Activated T-cell treated with anti-CD3 and anti-CD28 coated beads, Interleukin-2, amount 50 U/mL, for 48 hours (primary cell): ENCODE results near the gene TMEM42.

Source experiments
- DNase-seq, 2 experiments: peaks; one replicate each; pipeline ENCODE4 v3.0.0-alpha.2; 2020

The TMEM42 gene

DNA sequence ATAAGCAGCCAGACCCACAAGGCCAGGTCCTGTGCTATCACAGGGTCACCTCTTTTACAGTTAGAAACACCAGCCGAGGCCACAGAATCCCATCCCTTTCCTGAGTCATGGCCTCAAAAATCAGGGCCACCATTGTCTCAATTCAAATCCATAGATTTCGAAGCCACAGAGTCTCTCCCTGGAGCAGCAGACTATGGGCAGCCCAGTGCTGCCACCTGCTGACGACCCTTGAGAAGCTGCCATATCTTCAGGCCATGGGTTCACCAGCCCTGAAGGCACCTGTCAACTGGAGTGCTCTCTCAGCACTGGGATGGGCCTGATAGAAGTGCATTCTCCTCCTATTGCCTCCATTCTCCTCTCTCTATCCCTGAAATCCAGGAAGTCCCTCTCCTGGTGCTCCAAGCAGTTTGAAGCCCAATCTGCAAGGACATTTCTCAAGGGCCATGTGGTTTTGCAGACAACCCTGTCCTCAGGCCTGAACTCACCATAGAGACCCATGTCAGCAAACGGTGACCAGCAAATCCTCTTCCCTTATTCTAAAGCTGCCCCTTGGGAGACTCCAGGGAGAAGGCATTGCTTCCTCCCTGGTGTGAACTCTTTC, 52.3 kb downstream of the TMEM42 start:
- peak; percentile 72 to 75 for DNase-seq

DNA sequence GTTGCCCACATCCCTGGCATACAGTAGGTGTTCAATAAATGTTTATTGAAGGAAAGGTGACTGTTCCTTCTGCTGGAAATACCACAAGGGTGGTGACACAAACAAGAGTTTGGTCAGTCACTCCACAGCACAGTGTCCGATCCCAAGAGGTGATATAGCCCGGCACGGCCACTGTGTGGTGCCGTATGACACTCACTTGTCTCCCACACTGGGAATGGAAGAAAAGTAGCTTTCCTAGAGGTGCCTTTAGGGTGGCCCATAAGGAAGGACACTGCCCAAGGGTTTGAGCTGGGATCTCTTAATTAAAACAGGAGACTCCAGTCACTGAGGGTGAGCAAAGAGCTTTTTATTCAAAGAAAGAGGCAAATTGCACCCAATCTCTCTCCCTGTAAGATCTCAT, 53.2 kb downstream of the TMEM42 start:
- DNase-seq: no peak
